Testis (tissue), 3 donors: ENCODE results near the gene SLC49A3. TPM values are rescaled to one million over a fixed set of nuclear protein-coding genes. Genes with fewer than 3 reads are reported as not detected.

Experiments used
- DNase-seq: peaks from one replicate; pipeline ENCODE4 v3.0.0-alpha.2; 2019
- H3K27ac ChIP-seq, 2 donors: fragments of 200-600 bp; sonication (generic); one replicate each; pipeline ENCODE4 v1.5.1; 2019
- H3K27me3 ChIP-seq: fragments of 200-600 bp; sonication (generic); one replicate; pipeline ENCODE4 v1.5.1; 2019
- H3K36me3 ChIP-seq: fragments of 200-600 bp; sonication (generic); one replicate; pipeline ENCODE4 v1.5.1; 2017; ENCODE audit warnings: low read depth; ENCODE audit errors: missing control alignments
- H3K4me1 ChIP-seq: fragments of 200-600 bp; sonication (generic); one replicate; pipeline ENCODE4 v1.5.1; 2019
- H3K4me3 ChIP-seq, 2 donors: fragments of 200-600 bp; sonication (generic); one replicate each; pipeline ENCODE4 v1.5.1; 2017 to 2019
- H3K9me3 ChIP-seq: fragments of 200-600 bp; sonication (generic); one replicate; pipeline ENCODE4 v1.5.1; 2017
- CTCF ChIP-seq, 3 experiments: fragments of 450-650 bp in 2 of 3; fragments of 200-600 bp in 1 of 3; sonication (generic) in 1 of 3; IDR thresholded peaks; one replicate each; pipeline ENCODE4 v1.5.1; 2016 to 2019; ENCODE audit warnings: antibody characterized with exemption in 3 of 3, mild to moderate bottlenecking in 2 of 3, moderate library complexity in 1 of 3
- POLR2A ChIP-seq: fragments of 450-650 bp; IDR thresholded peaks from one replicate; pipeline ENCODE4 v1.6.1; 2017; ENCODE audit warnings: antibody characterized with exemption, mild to moderate bottlenecking, moderate library complexity
- WGBS, 2 donors: methylation state at CpG; one replicate each; pipeline ENCODE4 v1.1.5; 2018; 5-methylcytosine and 5-hydroxymethylcytosine counted together
- intact Hi-C: fragments of 100-400 bp; cut with DNase I; formaldehyde crosslinking; loops from one replicate; pipeline ENCODE4 v1.15.1; 2023; ENCODE audit warnings: low total_unique reads
- polyA plus RNA-seq: library from polyadenylated mRNA; stranded (reverse); fragments of 350-450 nt; fragmentation: Illumina TruSeq; extraction: RNeasy Lipid Tissue Mini Kit (QIAGEN cat#74804); gene quantifications from one replicate; pipeline ENCODE4 v1.2.3, GENCODE V29; 2014; ENCODE audit warnings: low read depth, low replicate concordance; ENCODE audit not compliant: insufficient read depth
- total RNA-seq, 2 donors: library from RNA; depleted of rRNA; stranded (reverse); fragments of >200 nt; gene quantifications; one replicate each; pipeline ENCODE4 v1.2.3, GENCODE V29; 2016

The SLC49A3 gene
- total and polyA plus RNA-seq, 3 donors from 2014 or later = 7.3 to 23.5 (median 10.1) TPM

DNA sequence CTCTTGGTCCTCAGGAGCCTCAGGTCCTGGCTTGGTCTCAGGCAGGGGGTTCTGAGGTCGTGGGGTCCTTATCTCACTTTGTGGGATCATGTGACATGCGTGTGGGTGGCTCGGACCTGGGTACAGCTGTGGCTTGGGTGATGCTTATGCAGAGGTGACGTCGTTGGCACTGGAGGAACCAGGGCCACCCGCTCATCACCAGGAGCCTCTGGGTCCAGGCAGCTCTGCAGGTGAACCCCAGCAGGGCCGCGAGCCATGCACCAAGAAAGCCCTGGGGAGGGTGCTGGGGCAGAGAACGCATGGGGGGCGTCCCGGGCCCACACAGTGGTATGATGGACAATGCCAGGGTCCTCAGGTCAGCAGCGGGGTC lies 23.6 kb downstream of the SLC49A3 start:
- Histone ChIP-seq H3K27ac (no peak overlapping the region), H3K9me3 (no peaks in the 10 kb centered on the region), H3K4me3 (no peak overlapping the region), H3K4me1 (peaks cover 5% of the 10 kb centered on the region), H3K27me3 (no peaks in the 10 kb centered on the region), H3K36me3 (no peaks in the 10 kb centered on the region)
- TF ChIP-seq POLR2A (no peak), CTCF (IDR thresholded peaks at IDR 0.05) (no peak)
- no peak for DNase-seq
- intact Hi-C loops = no loop called here
- 84 to 90% methylated on average over 10 to 12 of the region's 12 CpGs for WGBS, 2 donors

GRCh38 chr4:664713-665231 lies 24.2 kb downstream of the SLC49A3 start:
- no peak for DNase-seq
- Histone ChIP-seq H3K4me3 (peak overlapping the region in 1 of 2 donors; percentile 65), H3K27ac (no peak overlapping the region), H3K36me3 (no peaks in the 10 kb centered on the region), H3K27me3 (no peaks in the 10 kb centered on the region), H3K9me3 (no peaks in the 10 kb centered on the region), H3K4me1 (peaks cover 5% of the 10 kb centered on the region)
- intact Hi-C loops = no loop called here
- 88 to 89% methylated on average over 22 to 24 of the region's 24 CpGs for WGBS, 2 donors
- TF ChIP-seq CTCF (IDR thresholded peaks at IDR 0.05) (no peak), POLR2A (no peak)

DNA sequence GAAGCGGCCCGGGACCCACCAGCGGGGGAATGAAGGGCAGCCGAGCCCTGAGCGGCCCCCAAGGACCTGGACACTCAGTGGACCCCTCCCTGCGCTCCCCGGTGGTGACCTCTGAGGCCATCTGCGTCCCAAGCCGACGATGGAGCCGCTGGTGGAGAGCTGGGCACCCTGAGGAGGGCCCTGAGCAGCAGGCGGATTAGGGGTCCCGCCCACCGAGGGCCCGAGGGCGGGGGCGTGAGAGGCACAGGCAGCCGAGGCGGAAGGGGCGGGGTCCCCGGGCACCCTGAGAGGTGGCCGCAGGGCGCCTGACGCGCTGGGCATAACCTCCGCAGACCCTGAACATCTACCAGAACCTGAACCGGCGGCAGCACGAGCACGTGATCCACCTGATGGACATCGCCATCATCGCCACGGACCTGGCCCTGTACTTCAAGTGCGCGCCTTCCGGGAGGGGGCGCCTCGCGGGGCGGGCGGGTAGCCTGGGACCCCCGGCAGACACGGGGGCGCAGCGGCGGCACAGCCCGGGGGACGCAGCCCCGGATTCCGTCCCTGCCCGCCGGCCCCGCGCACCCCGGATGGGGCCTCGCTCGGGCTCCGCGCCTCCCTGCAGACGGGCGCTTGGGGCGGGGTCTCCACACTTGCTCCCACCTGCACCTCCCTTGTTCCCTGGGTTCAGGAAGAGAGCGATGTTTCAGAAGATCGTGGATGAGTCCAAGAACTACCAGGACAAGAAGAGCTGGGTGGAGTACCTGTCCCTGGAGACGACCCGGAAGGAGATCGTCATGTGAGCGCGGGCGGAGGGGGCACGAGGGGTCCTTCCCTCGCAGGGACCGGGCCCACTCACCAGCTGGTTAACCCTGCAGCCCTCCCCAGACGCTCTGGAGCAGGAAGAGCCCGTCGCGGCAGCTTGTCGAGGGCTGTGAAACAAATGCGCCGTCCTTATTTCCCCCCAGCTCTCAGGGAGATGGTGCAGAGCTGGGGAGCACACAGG lies 25.2 kb downstream of the SLC49A3 start:
- Histone ChIP-seq H3K27ac (no peak overlapping the region), H3K27me3 (no peaks in the 10 kb centered on the region), H3K4me3 (peak overlapping the region; percentile 59 to 65), H3K36me3 (no peaks in the 10 kb centered on the region), H3K4me1 (peaks cover 5% of the 10 kb centered on the region), H3K9me3 (no peaks in the 10 kb centered on the region)
- DNase-seq = peak; percentile 64
- WGBS, 2 donors = 2 to 6% methylated on average over 8 to 59 of the region's 80 CpGs
- intact Hi-C loops = no loop called here
- TF ChIP-seq CTCF (IDR thresholded peaks at IDR 0.05) (no peak), POLR2A (no peak)

DNA sequence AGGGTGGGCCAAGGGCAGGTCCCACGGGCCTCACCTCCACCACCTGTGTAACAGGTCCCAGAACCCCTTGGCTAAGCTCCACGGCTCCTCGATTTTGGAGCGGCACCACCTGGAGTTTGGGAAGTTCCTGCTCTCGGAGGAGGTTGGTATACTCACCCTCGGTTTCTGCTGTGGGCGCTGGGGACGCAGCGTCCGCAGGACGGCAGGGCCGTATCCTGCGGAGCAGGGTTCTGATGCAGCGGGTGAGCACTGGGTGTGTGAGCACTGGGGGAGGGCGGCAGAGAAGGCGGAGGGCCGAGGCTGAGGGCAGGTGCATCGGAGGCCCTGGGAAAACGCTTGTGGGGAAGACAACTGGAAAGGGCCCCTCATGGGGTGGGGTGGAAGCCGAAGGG lies 25.9 kb downstream of the SLC49A3 start:
- no peaks in the 10 kb centered on the region for H3K36me3 ChIP-seq
- TF ChIP-seq POLR2A = no peak
- no peak for TF ChIP-seq CTCF (IDR thresholded peaks at IDR 0.05)
- peaks cover 5% of the 10 kb centered on the region for H3K4me1 ChIP-seq
- H3K4me3 ChIP-seq = peak overlapping the region; percentile 59 to 65
- intact Hi-C loops = no loop called here
- no peaks in the 10 kb centered on the region for H3K9me3 ChIP-seq
- WGBS, 2 donors = 26 to 42% methylated on average over 20 of the region's 20 CpGs
- no peak overlapping the region for H3K27ac ChIP-seq
- no peak for DNase-seq
- H3K27me3 ChIP-seq = no peaks in the 10 kb centered on the region
